ENCODE data around the gene UTF1. TPM values are rescaled to one million over a fixed set of nuclear protein-coding genes. Genes with fewer than 3 reads are reported as not detected.

The UTF1 gene
- polyA plus RNA-seq, 1 donor from 2014 or later, result not detected

DNA sequence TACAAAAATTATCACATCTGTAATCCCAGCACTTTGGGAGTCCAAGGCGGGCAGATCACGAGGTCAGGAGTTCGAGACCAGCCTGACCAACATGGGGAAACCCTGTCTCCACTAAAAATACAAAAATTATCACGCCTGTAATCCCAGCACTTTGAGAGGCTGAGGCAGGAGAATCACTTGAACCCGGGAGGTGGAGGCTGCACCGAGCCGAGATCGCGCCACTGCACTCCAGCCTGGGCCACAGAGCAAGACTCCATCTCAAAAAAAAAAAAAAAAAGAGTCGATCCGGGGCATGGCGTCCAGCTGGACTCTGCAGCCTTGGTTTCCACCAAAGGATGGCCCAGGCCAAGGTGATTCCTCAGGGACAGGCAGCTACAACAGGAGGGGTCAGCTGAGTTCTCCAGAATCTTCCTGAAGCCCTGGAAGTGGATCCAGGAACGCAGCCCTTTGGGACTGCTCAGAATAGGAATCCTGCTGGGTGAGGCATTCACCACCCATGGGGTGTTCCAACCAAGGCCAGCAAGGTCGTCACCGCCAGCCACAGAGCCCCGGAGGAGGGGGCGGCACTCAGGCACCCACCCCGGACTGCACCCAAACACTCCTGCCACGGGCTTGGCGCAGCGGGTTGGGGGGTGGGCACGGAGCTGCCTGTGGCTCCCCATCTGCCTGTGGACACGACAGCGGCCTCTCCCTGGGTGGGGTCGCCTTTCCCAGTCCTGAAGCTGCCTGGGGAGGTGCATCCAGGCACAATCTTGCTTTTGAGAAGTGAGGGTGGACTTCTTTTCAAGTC is 12.0 kb upstream of the UTF1 start:
- no peaks in the 10 kb centered on the region for H3K9me3 ChIP-seq (ENCODE audit: low read length)
- no peak for TF ChIP-seq MXI1 (conservative IDR thresholded peaks at IDR 0.05; ENCODE audit: poor library complexity, severe bottlenecking)
- TF ChIP-seq TAF1 (IDR thresholded peaks at IDR 0.05; ENCODE audit: low read depth), result no peak
- TF ChIP-seq SMC3 (conservative IDR thresholded peaks at IDR 0.05; ENCODE audit: poor library complexity), result no peak
- no peak for TF ChIP-seq POLR2AphosphoS5 (IDR thresholded peaks at IDR 0.05)
- TF ChIP-seq, protein P1, sequence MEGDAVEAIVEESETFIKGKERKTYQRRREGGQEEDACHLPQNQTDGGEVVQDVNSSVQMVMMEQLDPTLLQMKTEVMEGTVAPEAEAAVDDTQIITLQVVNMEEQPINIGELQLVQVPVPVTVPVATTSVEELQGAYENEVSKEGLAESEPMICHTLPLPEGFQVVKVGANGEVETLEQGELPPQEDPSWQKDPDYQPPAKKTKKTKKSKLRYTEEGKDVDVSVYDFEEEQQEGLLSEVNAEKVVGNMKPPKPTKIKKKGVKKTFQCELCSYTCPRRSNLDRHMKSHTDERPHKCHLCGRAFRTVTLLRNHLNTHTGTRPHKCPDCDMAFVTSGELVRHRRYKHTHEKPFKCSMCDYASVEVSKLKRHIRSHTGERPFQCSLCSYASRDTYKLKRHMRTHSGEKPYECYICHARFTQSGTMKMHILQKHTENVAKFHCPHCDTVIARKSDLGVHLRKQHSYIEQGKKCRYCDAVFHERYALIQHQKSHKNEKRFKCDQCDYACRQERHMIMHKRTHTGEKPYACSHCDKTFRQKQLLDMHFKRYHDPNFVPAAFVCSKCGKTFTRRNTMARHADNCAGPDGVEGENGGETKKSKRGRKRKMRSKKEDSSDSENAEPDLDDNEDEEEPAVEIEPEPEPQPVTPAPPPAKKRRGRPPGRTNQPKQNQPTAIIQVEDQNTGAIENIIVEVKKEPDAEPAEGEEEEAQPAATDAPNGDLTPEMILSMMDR (IDR thresholded peaks at IDR 0.05; ENCODE audit: poor library complexity, severe bottlenecking), result no peak
- no peak for TF ChIP-seq EP300 (conservative IDR thresholded peaks at IDR 0.05; ENCODE audit: poor library complexity, severe bottlenecking)
- TF ChIP-seq, protein P2, sequence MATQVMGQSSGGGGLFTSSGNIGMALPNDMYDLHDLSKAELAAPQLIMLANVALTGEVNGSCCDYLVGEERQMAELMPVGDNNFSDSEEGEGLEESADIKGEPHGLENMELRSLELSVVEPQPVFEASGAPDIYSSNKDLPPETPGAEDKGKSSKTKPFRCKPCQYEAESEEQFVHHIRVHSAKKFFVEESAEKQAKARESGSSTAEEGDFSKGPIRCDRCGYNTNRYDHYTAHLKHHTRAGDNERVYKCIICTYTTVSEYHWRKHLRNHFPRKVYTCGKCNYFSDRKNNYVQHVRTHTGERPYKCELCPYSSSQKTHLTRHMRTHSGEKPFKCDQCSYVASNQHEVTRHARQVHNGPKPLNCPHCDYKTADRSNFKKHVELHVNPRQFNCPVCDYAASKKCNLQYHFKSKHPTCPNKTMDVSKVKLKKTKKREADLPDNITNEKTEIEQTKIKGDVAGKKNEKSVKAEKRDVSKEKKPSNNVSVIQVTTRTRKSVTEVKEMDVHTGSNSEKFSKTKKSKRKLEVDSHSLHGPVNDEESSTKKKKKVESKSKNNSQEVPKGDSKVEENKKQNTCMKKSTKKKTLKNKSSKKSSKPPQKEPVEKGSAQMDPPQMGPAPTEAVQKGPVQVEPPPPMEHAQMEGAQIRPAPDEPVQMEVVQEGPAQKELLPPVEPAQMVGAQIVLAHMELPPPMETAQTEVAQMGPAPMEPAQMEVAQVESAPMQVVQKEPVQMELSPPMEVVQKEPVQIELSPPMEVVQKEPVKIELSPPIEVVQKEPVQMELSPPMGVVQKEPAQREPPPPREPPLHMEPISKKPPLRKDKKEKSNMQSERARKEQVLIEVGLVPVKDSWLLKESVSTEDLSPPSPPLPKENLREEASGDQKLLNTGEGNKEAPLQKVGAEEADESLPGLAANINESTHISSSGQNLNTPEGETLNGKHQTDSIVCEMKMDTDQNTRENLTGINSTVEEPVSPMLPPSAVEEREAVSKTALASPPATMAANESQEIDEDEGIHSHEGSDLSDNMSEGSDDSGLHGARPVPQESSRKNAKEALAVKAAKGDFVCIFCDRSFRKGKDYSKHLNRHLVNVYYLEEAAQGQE (IDR thresholded peaks at IDR 0.05; ENCODE audit: borderline replicate concordance), result no peak
- TF ChIP-seq RAD21 (conservative IDR thresholded peaks at IDR 0.05), result no peak
- TF ChIP-seq EZH2 (IDR thresholded peaks at IDR 0.05; ENCODE audit: borderline replicate concordance, insufficient read depth, low read length, poor library complexity, severe bottlenecking), result no peak
- H3K27me3 ChIP-seq (ENCODE audit: insufficient read depth, low read depth, low read length), result no peaks in the 10 kb centered on the region
- H3F3A ChIP-seq (ENCODE audit: insufficient read depth, low read length, poor library complexity, severe bottlenecking), result no peaks in the 10 kb centered on the region
- H3K27ac ChIP-seq (ENCODE audit: low read length), result no peak overlapping the region
- H4K20me1 ChIP-seq (ENCODE audit: insufficient read depth), result no peaks in the 10 kb centered on the region
- H2AFZ ChIP-seq (ENCODE audit: low read depth, low read length), result no peak overlapping the region
- H3K36me3 ChIP-seq (ENCODE audit: insufficient read depth, low read length), result no peaks in the 10 kb centered on the region
- H3K79me2 ChIP-seq (replicated peaks; ENCODE audit: insufficient read depth, low read length), result no peaks in the 10 kb centered on the region
- no peak overlapping the region for H3K9ac ChIP-seq (ENCODE audit: low read length)
- no peak overlapping the region for H3K4me3 ChIP-seq (ENCODE audit: low read length)
- no peak overlapping the region for H3K4me2 ChIP-seq (ENCODE audit: low read length)
- H3K9me2 ChIP-seq (ENCODE audit: insufficient read depth, low read length), result no peaks in the 10 kb centered on the region

DNA sequence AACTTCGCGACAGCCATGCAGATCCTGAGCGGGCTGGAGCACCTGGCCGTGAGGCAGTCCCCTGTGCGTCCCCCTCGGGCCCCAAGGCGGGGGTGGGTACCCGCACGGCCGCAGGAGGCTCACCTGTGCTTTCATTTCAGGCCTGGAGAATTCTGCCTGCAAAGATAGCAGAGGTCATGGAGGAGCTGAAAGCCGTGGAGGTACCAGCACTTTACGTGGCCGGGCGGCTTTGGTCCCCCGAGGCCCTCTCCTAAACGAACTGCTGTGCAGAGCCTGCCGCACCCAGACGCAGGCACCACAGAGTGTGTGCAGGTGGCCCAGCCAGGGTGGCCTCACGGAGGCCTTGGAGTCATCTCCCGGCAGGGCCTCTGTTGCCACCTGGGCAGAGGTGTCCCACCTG is 11.1 kb upstream of the UTF1 start:
- H3K36me3 ChIP-seq (ENCODE audit: insufficient read depth, low read length), result no peaks in the 10 kb centered on the region
- H3K9me3 ChIP-seq (ENCODE audit: low read length), result no peaks in the 10 kb centered on the region
- H3K79me2 ChIP-seq (replicated peaks; ENCODE audit: insufficient read depth, low read length), result no peaks in the 10 kb centered on the region
- no peaks in the 10 kb centered on the region for H3K27me3 ChIP-seq (ENCODE audit: insufficient read depth, low read depth, low read length)
- no peaks in the 10 kb centered on the region for H3F3A ChIP-seq (ENCODE audit: insufficient read depth, low read length, poor library complexity, severe bottlenecking)
- TF ChIP-seq, protein P2 (IDR thresholded peaks at IDR 0.05; ENCODE audit: borderline replicate concordance), result no peak
- TF ChIP-seq RAD21 (conservative IDR thresholded peaks at IDR 0.05) (no peak), TAF1 (IDR thresholded peaks at IDR 0.05; ENCODE audit: low read depth) (no peak), EP300 (conservative IDR thresholded peaks at IDR 0.05; ENCODE audit: poor library complexity, severe bottlenecking) (no peak), POLR2AphosphoS5 (IDR thresholded peaks at IDR 0.05) (no peak), EZH2 (IDR thresholded peaks at IDR 0.05; ENCODE audit: borderline replicate concordance, insufficient read depth, low read length, poor library complexity, severe bottlenecking) (no peak), SMC3 (conservative IDR thresholded peaks at IDR 0.05; ENCODE audit: poor library complexity) (no peak), MXI1 (conservative IDR thresholded peaks at IDR 0.05; ENCODE audit: poor library complexity, severe bottlenecking) (no peak)
- TF ChIP-seq, protein P1 (IDR thresholded peaks at IDR 0.05; ENCODE audit: poor library complexity, severe bottlenecking), result no peak
- no peak overlapping the region for H3K27ac ChIP-seq (ENCODE audit: low read length)
- no peak overlapping the region for H3K4me2 ChIP-seq (ENCODE audit: low read length)
- no peak overlapping the region for H3K4me3 ChIP-seq (ENCODE audit: low read length)
- no peak overlapping the region for H3K9ac ChIP-seq (ENCODE audit: low read length)
- no peak overlapping the region for H2AFZ ChIP-seq (ENCODE audit: low read depth, low read length)
- no peaks in the 10 kb centered on the region for H4K20me1 ChIP-seq (ENCODE audit: insufficient read depth)
- H3K9me2 ChIP-seq (ENCODE audit: insufficient read depth, low read length), result no peaks in the 10 kb centered on the region
